IgD-negative memory B cell (primary cell): ENCODE measurements around the gene WDR45B. TPM values are rescaled to one million over a fixed set of nuclear protein-coding genes. Genes with fewer than 3 reads are reported as not detected.
"Not testable (repeated sequence)": the region's sequence is repeated elsewhere in the genome, so short reads cannot be mapped to it uniquely, and the experiment has no call there.

Experiments
- H3K27ac Mint-ChIP-seq, 3 donors: one replicate each; pipeline ENCODE4 v1.8.0; 2020 to 2022; ENCODE audit warnings: mild to moderate bottlenecking in 3 of 3, mixed read lengths in 3 of 3, moderate library complexity in 1 of 3
- H3K27me3 Mint-ChIP-seq: one replicate; pipeline ENCODE4 v1.8.0; 2021; ENCODE audit warnings: mixed read lengths
- H3K36me3 Mint-ChIP-seq: one replicate; pipeline ENCODE4 v1.8.0; 2020; ENCODE audit warnings: mild to moderate bottlenecking, mixed read lengths
- H3K4me1 Mint-ChIP-seq, 3 donors: one replicate each; pipeline ENCODE4 v1.8.0; 2020 to 2022; ENCODE audit warnings: mixed read lengths in 3 of 3, mild to moderate bottlenecking in 1 of 3
- H3K4me3 Mint-ChIP-seq, 4 donors: one replicate each; pipeline ENCODE4 v1.8.0; 2020 to 2022; ENCODE audit warnings: mild to moderate bottlenecking in 4 of 4, mixed read lengths in 4 of 4, moderate library complexity in 3 of 4
- H3K9me3 Mint-ChIP-seq, 3 donors: one replicate each; pipeline ENCODE4 v1.8.0; 2020 to 2021; ENCODE audit warnings: mixed read lengths in 3 of 3, mild to moderate bottlenecking in 1 of 3
- polyA plus RNA-seq: library from polyadenylated mRNA; unstranded; fragments of 300-500 nt; fragmentation: Illumina TruSeq; gene quantifications from one replicate; pipeline ENCODE4 v1.2.3, GENCODE V29; 2021

The WDR45B gene
- polyA plus RNA-seq, 1 donor from 2014 or later, result 32.1 TPM

GRCh38 chr17:82655523-82655922, 7.3 kb upstream of the WDR45B start:
- H3K36me3 Mint-ChIP-seq, result peaks cover 9% of the 10 kb centered on the region
- H3K27me3 Mint-ChIP-seq, result no peaks in the 10 kb centered on the region
- no peak overlapping the region for H3K4me3 Mint-ChIP-seq
- peaks cover 0 to 3% (median 0%) of the 10 kb centered on the region in 3 donors for H3K4me1 Mint-ChIP-seq
- H3K9me3 Mint-ChIP-seq, result no peaks in the 10 kb centered on the region
- H3K27ac Mint-ChIP-seq, result peak overlapping the region in 1 of 3 donors; percentile 31

- Mint-ChIP-seq H3K27me3 (no peaks in the 10 kb centered on the region), H3K4me1 (peaks cover 0 to 3% (median 0%) of the 10 kb centered on the region in 3 donors), H3K27ac (no peak overlapping the region), H3K9me3 (no peaks in the 10 kb centered on the region), H3K4me3 (peak overlapping the region in 1 of 4 donors; percentile 17), H3K36me3 (peaks cover 6% of the 10 kb centered on the region)
Measured at GRCh38 chr17:82655038-82655479, 6.8 kb upstream of the WDR45B start.

- not testable (repeated sequence) for H3K4me1 Mint-ChIP-seq, H3K9me3 Mint-ChIP-seq, H3K36me3 Mint-ChIP-seq, H3K27me3 Mint-ChIP-seq
- peak overlapping the region in 1 of 4 donors; percentile 20 for H3K4me3 Mint-ChIP-seq
- H3K27ac Mint-ChIP-seq, result peak overlapping the region in 1 of 3 donors; percentile 91
Measured at GRCh38 chr17:82654611-82655010, 6.4 kb upstream of the WDR45B start.

- Mint-ChIP-seq H3K4me3 (peak overlapping the region in 1 of 4 donors; percentile 3), H3K4me1 (peaks cover 0 to 3% (median 0%) of the 10 kb centered on the region in 3 donors), H3K9me3 (no peaks in the 10 kb centered on the region), H3K36me3 (no peaks in the 10 kb centered on the region), H3K27ac (no peak overlapping the region), H3K27me3 (no peaks in the 10 kb centered on the region)
Measured at GRCh38 chr17:82653651-82654528, 5.6 kb upstream of the WDR45B start.

- Mint-ChIP-seq H3K27me3 (no peaks in the 10 kb centered on the region), H3K27ac (peak overlapping the region in 1 of 3 donors; percentile 82), H3K9me3 (no peaks in the 10 kb centered on the region), H3K4me3 (peak overlapping the region in 2 of 4 donors; percentile 2 to 23), H3K36me3 (no peaks in the 10 kb centered on the region), H3K4me1 (peaks cover 5 to 10% (median 8%) of the 10 kb centered on the region in 3 donors)
Measured at GRCh38 chr17:82650723-82651122, 2.5 kb upstream of the WDR45B start.

GRCh38 chr17:82649501-82650261, 1.4 kb upstream of the WDR45B start:
- no peaks in the 10 kb centered on the region for H3K9me3 Mint-ChIP-seq
- H3K27ac Mint-ChIP-seq, result peak overlapping the region; percentile 75 to 84 (median 82)
- H3K27me3 Mint-ChIP-seq, result no peaks in the 10 kb centered on the region
- peak overlapping the region; percentile 8 to 88 (median 70) for H3K4me3 Mint-ChIP-seq
- H3K36me3 Mint-ChIP-seq, result no peaks in the 10 kb centered on the region
- peaks cover 5 to 12% (median 10%) of the 10 kb centered on the region in 3 donors for H3K4me1 Mint-ChIP-seq

GRCh38 chr17:82648742-82649331, 593 bp upstream of the WDR45B start:
- peaks cover 5 to 12% (median 10%) of the 10 kb centered on the region in 3 donors for H3K4me1 Mint-ChIP-seq

GRCh38 chr17:82647593-82648164, 565 bp downstream of the WDR45B start:
- peak overlapping the region; percentile 86 to 94 (median 89) for H3K4me3 Mint-ChIP-seq
- H3K9me3 Mint-ChIP-seq, result no peaks in the 10 kb centered on the region
- H3K4me1 Mint-ChIP-seq, result peaks cover 5 to 12% (median 10%) of the 10 kb centered on the region in 3 donors
- H3K36me3 Mint-ChIP-seq, result peaks cover 2% of the 10 kb centered on the region
- H3K27me3 Mint-ChIP-seq, result no peaks in the 10 kb centered on the region
- H3K27ac Mint-ChIP-seq, result peak overlapping the region in 2 of 3 donors; percentile 86 to 95

More at GRCh38 chr17:82648742-82649331, 593 bp upstream of the WDR45B start:
- no peaks in the 10 kb centered on the region for H3K27me3 Mint-ChIP-seq
- H3K4me3 Mint-ChIP-seq, result peak overlapping the region in 1 of 4 donors; percentile 88
- peaks cover under 1% of the 10 kb centered on the region for H3K36me3 Mint-ChIP-seq
- peak overlapping the region in 1 of 3 donors; percentile 87 for H3K27ac Mint-ChIP-seq
- H3K9me3 Mint-ChIP-seq, result no peaks in the 10 kb centered on the region

GRCh38 chr17:82645516-82645915, 2.7 kb downstream of the WDR45B start:
- Mint-ChIP-seq H3K9me3 (no peaks in the 10 kb centered on the region), H3K4me1 (peaks cover 5 to 12% (median 9%) of the 10 kb centered on the region in 3 donors), H3K27ac (peak overlapping the region in 2 of 3 donors; percentile 64 to 95)

GRCh38 chr17:82644148-82644547, 4.1 kb downstream of the WDR45B start:
- H3K27ac Mint-ChIP-seq, result no peak overlapping the region
- H3K36me3 Mint-ChIP-seq, result peaks cover 2% of the 10 kb centered on the region
- peaks cover 9 to 14% (median 13%) of the 10 kb centered on the region in 3 donors for H3K4me1 Mint-ChIP-seq
- peak overlapping the region in 1 of 4 donors; percentile 35 for H3K4me3 Mint-ChIP-seq
- H3K27me3 Mint-ChIP-seq, result no peaks in the 10 kb centered on the region
- no peaks in the 10 kb centered on the region for H3K9me3 Mint-ChIP-seq

More at GRCh38 chr17:82645516-82645915, 2.7 kb downstream of the WDR45B start:
- peaks cover 2% of the 10 kb centered on the region for H3K36me3 Mint-ChIP-seq
- H3K4me3 Mint-ChIP-seq, result peak overlapping the region in 3 of 4 donors; percentile 76 to 94 (median 87)
- H3K27me3 Mint-ChIP-seq, result no peaks in the 10 kb centered on the region

- no peaks in the 10 kb centered on the region for H3K9me3 Mint-ChIP-seq
- no peak overlapping the region for H3K27ac Mint-ChIP-seq
- no peak overlapping the region for H3K4me3 Mint-ChIP-seq
- H3K36me3 Mint-ChIP-seq, result peaks cover 5% of the 10 kb centered on the region
- H3K27me3 Mint-ChIP-seq, result no peaks in the 10 kb centered on the region
- H3K4me1 Mint-ChIP-seq, result peaks cover 11 to 21% (median 19%) of the 10 kb centered on the region in 3 donors
Measured at GRCh38 chr17:82642022-82642421, 6.2 kb downstream of the WDR45B start.

- Mint-ChIP-seq H3K4me3 (no peak overlapping the region), H3K27me3 (no peaks in the 10 kb centered on the region), H3K27ac (peak overlapping the region in 1 of 3 donors; percentile 46), H3K4me1 (peaks cover 6 to 12% (median 11%) of the 10 kb centered on the region in 3 donors), H3K9me3 (no peaks in the 10 kb centered on the region), H3K36me3 (peaks cover 5% of the 10 kb centered on the region)
Measured at GRCh38 chr17:82640036-82640435, 8.2 kb downstream of the WDR45B start.

GRCh38 chr17:82639628-82640027, 8.6 kb downstream of the WDR45B start:
- Mint-ChIP-seq H3K4me3 (no peak overlapping the region), H3K27me3 (no peaks in the 10 kb centered on the region), H3K36me3 (peaks cover 5% of the 10 kb centered on the region), H3K9me3 (no peaks in the 10 kb centered on the region), H3K27ac (peak overlapping the region in 2 of 3 donors; percentile 32 to 53), H3K4me1 (peaks cover 8 to 14% (median 13%) of the 10 kb centered on the region in 3 donors)

GRCh38 chr17:82638183-82638773, 10.0 kb downstream of the WDR45B start:
- no peaks in the 10 kb centered on the region for H3K27me3 Mint-ChIP-seq
- H3K36me3 Mint-ChIP-seq, result peaks cover 3% of the 10 kb centered on the region
- H3K4me3 Mint-ChIP-seq, result no peak overlapping the region
- no peak overlapping the region for H3K27ac Mint-ChIP-seq
- H3K9me3 Mint-ChIP-seq, result no peaks in the 10 kb centered on the region
- H3K4me1 Mint-ChIP-seq, result peaks cover 11 to 20% (median 15%) of the 10 kb centered on the region in 3 donors
